Measurements from ENCODE around the gene CELA2A. TPM values are rescaled to one million over a fixed set of nuclear protein-coding genes. Genes with fewer than 3 reads are reported as not detected.
"Not testable (repeated sequence)": the region's sequence is repeated elsewhere in the genome, so short reads cannot be mapped to it uniquely, and the experiment has no call there.

The CELA2A gene
- polyA plus RNA-seq, 1 donor (not counting 4 experiments of a cell fraction or from before 2014, with no cell fraction given): not detected

DNA sequence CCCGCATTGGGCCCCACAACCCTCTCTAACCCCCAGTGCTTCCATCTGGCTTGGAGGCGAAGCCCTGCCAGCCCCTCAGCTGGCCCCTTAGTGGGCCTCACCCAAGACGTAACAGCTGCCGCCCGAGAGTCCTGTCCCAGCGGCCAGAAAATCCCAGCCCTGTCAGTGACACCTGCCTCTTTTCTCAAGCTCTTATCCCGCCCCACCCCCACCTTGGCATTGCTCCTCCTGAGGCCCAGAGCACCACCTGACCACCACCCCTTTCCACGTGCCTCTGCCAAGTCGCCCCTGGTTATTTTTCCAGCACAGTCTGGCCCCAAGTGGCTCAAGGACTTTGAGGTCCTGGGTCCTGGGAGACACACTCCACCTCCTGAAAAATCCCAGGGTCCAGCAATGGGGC lies 24.2 kb upstream of the CELA2A start:
- H3K36me3 ChIP-seq (ENCODE audit: control insufficient read depth in 2 of 2, extremely low read depth in 1 of 2, insufficient read depth in 2 of 2, low read length in 2 of 2): peaks cover 6 to 22% of the 10 kb centered on the region in 2 experiments
- H3K4me1 ChIP-seq (ENCODE audit: control insufficient read depth, extremely low read depth, insufficient read depth, low read length): peaks cover 6% of the 10 kb centered on the region
- H3K9me1 ChIP-seq (ENCODE audit: control insufficient read depth, extremely low read depth, insufficient read depth, low read length): no peaks in the 10 kb centered on the region
- dilution Hi-C loops (cut with MboI; ENCODE audit: extremely low pct_ligation_motif_present, low sequenced_read_pairs): no loop called here
- H3K79me2 ChIP-seq (ENCODE audit: control insufficient read depth, insufficient read depth, low read length): no peaks in the 10 kb centered on the region
- TF ChIP-seq, protein P1, sequence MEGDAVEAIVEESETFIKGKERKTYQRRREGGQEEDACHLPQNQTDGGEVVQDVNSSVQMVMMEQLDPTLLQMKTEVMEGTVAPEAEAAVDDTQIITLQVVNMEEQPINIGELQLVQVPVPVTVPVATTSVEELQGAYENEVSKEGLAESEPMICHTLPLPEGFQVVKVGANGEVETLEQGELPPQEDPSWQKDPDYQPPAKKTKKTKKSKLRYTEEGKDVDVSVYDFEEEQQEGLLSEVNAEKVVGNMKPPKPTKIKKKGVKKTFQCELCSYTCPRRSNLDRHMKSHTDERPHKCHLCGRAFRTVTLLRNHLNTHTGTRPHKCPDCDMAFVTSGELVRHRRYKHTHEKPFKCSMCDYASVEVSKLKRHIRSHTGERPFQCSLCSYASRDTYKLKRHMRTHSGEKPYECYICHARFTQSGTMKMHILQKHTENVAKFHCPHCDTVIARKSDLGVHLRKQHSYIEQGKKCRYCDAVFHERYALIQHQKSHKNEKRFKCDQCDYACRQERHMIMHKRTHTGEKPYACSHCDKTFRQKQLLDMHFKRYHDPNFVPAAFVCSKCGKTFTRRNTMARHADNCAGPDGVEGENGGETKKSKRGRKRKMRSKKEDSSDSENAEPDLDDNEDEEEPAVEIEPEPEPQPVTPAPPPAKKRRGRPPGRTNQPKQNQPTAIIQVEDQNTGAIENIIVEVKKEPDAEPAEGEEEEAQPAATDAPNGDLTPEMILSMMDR (optimal IDR thresholded peaks at IDR 0.05 in 1 of 3, IDR thresholded peaks at IDR 0.05 in 1 of 3, conservative IDR thresholded peaks at IDR 0.05 in 1 of 3; ENCODE audit: extremely low read depth in 1 of 3, insufficient read depth in 2 of 3, low read length in 3 of 3): no peak
- no peak for TF ChIP-seq EZH2 (IDR thresholded peaks at IDR 0.05; ENCODE audit: low read length)
- H3K4me3 ChIP-seq (ENCODE audit: control insufficient read depth in 2 of 3, extremely low read depth in 1 of 3, insufficient read depth in 2 of 3, low read depth in 1 of 3, low read length in 3 of 3): no peak overlapping the region
- no peaks in the 10 kb centered on the region for H3K9me3 ChIP-seq (ENCODE audit: control insufficient read depth, low read depth, low read length)
- no peak overlapping the region for H3K9ac ChIP-seq (ENCODE audit: control insufficient read depth, extremely low read depth, insufficient read depth, low read length)
- FAIRE-seq (no peak), DNase-seq (ENCODE audit: low read depth, low spot score) (no peak)
- no peak overlapping the region for H2AFZ ChIP-seq (ENCODE audit: control insufficient read depth, low read length)
- H4K20me1 ChIP-seq (ENCODE audit: control insufficient read depth, extremely low read depth, insufficient read depth, low read length): peaks cover 3% of the 10 kb centered on the region
- no peak overlapping the region for H3K4me2 ChIP-seq (ENCODE audit: control insufficient read depth, extremely low read depth, insufficient read depth, low read depth, low read length)
- H3K27ac ChIP-seq (ENCODE audit: control insufficient read depth, insufficient read depth, low read length): peak overlapping the region; percentile 42
- H3K27me3 ChIP-seq (ENCODE audit: control insufficient read depth, extremely low read depth, insufficient read depth, low read length): no peaks in the 10 kb centered on the region

- FAIRE-seq: no peak
- H3K27ac ChIP-seq (ENCODE audit: control insufficient read depth, insufficient read depth, low read length): no peak overlapping the region
These were observed 23.1 kb upstream of the CELA2A start for GRCh38 chr1:15433471-15433870.

DNA sequence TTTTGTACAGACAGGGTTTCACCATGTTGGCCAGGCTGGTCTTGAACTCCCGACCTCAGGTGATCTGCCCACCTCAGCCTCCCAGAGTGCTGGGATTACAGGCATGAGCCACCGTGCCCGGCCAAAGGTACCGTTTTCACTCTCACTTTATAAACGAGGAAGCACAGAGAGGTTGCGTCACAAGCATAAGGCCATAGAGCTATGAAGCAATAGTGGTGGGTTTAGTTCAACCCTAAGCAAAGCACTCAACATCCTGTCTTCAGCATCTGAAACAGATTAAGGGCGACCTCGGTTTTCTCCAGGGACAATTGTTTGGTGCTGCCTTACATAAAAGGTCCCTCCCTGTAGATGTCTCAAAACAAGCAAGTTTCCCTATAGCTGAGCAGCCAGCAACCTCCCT lies 21.8 kb upstream of the CELA2A start:
- H3K4me3 ChIP-seq (ENCODE audit: control insufficient read depth in 2 of 3, extremely low read depth in 1 of 3, insufficient read depth in 2 of 3, low read depth in 1 of 3, low read length in 3 of 3); H3K36me3 ChIP-seq (ENCODE audit: control insufficient read depth in 2 of 2, extremely low read depth in 1 of 2, insufficient read depth in 2 of 2, low read length in 2 of 2); H3K9me1 ChIP-seq (ENCODE audit: control insufficient read depth, extremely low read depth, insufficient read depth, low read length); H3K4me1 ChIP-seq (ENCODE audit: control insufficient read depth, extremely low read depth, insufficient read depth, low read length); H3K9ac ChIP-seq (ENCODE audit: control insufficient read depth, extremely low read depth, insufficient read depth, low read length); dilution Hi-C loops (cut with MboI; ENCODE audit: extremely low pct_ligation_motif_present, low sequenced_read_pairs); H3K9me3 ChIP-seq (ENCODE audit: control insufficient read depth, low read depth, low read length); H4K20me1 ChIP-seq (ENCODE audit: control insufficient read depth, extremely low read depth, insufficient read depth, low read length); H3K27me3 ChIP-seq (ENCODE audit: control insufficient read depth, extremely low read depth, insufficient read depth, low read length); DNase-seq (ENCODE audit: low read depth, low spot score); H3K4me2 ChIP-seq (ENCODE audit: control insufficient read depth, extremely low read depth, insufficient read depth, low read depth, low read length); FAIRE-seq; H2AFZ ChIP-seq (ENCODE audit: control insufficient read depth, low read length); H3K79me2 ChIP-seq (ENCODE audit: control insufficient read depth, insufficient read depth, low read length); H3K27ac ChIP-seq (ENCODE audit: control insufficient read depth, insufficient read depth, low read length): not testable (repeated sequence)

More at GRCh38 chr1:15433471-15433870, 23.1 kb upstream of the CELA2A start:
- DNase-seq (ENCODE audit: low read depth, low spot score): no peak
- no peak overlapping the region for H2AFZ ChIP-seq (ENCODE audit: control insufficient read depth, low read length)
- no peak overlapping the region for H3K4me3 ChIP-seq (ENCODE audit: control insufficient read depth in 2 of 3, extremely low read depth in 1 of 3, insufficient read depth in 2 of 3, low read depth in 1 of 3, low read length in 3 of 3)
- H3K9ac ChIP-seq (ENCODE audit: control insufficient read depth, extremely low read depth, insufficient read depth, low read length): no peak overlapping the region
- TF ChIP-seq, protein P1 (optimal IDR thresholded peaks at IDR 0.05 in 1 of 3, IDR thresholded peaks at IDR 0.05 in 1 of 3, conservative IDR thresholded peaks at IDR 0.05 in 1 of 3; ENCODE audit: extremely low read depth in 1 of 3, insufficient read depth in 2 of 3, low read length in 3 of 3): no peak
- no peak for TF ChIP-seq EZH2 (IDR thresholded peaks at IDR 0.05; ENCODE audit: low read length)
- dilution Hi-C loops (cut with MboI; ENCODE audit: extremely low pct_ligation_motif_present, low sequenced_read_pairs): no loop called here
- H3K9me3 ChIP-seq (ENCODE audit: control insufficient read depth, low read depth, low read length): no peaks in the 10 kb centered on the region
- no peaks in the 10 kb centered on the region for H3K79me2 ChIP-seq (ENCODE audit: control insufficient read depth, insufficient read depth, low read length)
- no peaks in the 10 kb centered on the region for H3K27me3 ChIP-seq (ENCODE audit: control insufficient read depth, extremely low read depth, insufficient read depth, low read length)
- no peak overlapping the region for H3K4me2 ChIP-seq (ENCODE audit: control insufficient read depth, extremely low read depth, insufficient read depth, low read depth, low read length)
- peaks cover 3% of the 10 kb centered on the region for H4K20me1 ChIP-seq (ENCODE audit: control insufficient read depth, extremely low read depth, insufficient read depth, low read length)
- H3K36me3 ChIP-seq (ENCODE audit: control insufficient read depth in 2 of 2, extremely low read depth in 1 of 2, insufficient read depth in 2 of 2, low read length in 2 of 2): peaks cover 4 to 15% of the 10 kb centered on the region in 2 experiments
- no peaks in the 10 kb centered on the region for H3K9me1 ChIP-seq (ENCODE audit: control insufficient read depth, extremely low read depth, insufficient read depth, low read length)
- peaks cover 6% of the 10 kb centered on the region for H3K4me1 ChIP-seq (ENCODE audit: control insufficient read depth, extremely low read depth, insufficient read depth, low read length)

Data from keratinocyte (primary cell).